LNCaP clone FGC (cell line): ENCODE results near the gene MYEOV.

Experiments
- DNase-seq: peaks from one replicate; pipeline ENCODE4 v3.0.0-alpha.2; 2011; ENCODE audit warnings: low read depth
- H3K4me3 ChIP-seq: 2 replicates; pipeline ENCODE4 v1.5.1; 2011; ENCODE audit warnings: mild to moderate bottlenecking, low read depth, low read length, control low read depth
- TF ChIP-seq, protein P1 (sequence below): IDR thresholded peaks from 2 replicates; pipeline ENCODE4 v1.5.1; 2012; ENCODE audit warnings: mild to moderate bottlenecking; ENCODE audit not compliant: control insufficient read depth, insufficient read depth; ENCODE audit errors: extremely low read depth

Gene MYEOV

DNA sequence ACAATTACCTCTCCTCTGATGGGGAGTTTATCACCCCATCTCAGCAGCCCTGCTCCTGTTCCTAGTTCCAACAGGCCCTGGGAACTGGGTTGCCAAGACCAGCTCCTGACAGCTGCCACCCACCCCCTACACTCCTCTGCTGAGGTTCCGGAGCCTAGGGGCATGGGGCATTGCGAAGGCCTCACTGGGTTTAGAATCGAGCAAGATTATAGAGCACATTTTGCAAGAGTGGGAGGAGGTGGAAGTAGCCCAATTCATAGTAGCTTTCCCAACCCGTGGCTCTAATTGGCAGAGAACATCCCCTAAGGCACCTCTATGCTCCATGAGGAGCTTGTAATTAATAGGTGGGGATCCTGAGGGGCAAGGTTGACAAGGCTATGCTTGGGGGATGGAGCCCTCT lies 23.0 kb downstream of the MYEOV start:
- TF ChIP-seq, protein P1, sequence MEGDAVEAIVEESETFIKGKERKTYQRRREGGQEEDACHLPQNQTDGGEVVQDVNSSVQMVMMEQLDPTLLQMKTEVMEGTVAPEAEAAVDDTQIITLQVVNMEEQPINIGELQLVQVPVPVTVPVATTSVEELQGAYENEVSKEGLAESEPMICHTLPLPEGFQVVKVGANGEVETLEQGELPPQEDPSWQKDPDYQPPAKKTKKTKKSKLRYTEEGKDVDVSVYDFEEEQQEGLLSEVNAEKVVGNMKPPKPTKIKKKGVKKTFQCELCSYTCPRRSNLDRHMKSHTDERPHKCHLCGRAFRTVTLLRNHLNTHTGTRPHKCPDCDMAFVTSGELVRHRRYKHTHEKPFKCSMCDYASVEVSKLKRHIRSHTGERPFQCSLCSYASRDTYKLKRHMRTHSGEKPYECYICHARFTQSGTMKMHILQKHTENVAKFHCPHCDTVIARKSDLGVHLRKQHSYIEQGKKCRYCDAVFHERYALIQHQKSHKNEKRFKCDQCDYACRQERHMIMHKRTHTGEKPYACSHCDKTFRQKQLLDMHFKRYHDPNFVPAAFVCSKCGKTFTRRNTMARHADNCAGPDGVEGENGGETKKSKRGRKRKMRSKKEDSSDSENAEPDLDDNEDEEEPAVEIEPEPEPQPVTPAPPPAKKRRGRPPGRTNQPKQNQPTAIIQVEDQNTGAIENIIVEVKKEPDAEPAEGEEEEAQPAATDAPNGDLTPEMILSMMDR = no peak
- DNase-seq = no peak
- no peak overlapping the region for H3K4me3 ChIP-seq

DNA sequence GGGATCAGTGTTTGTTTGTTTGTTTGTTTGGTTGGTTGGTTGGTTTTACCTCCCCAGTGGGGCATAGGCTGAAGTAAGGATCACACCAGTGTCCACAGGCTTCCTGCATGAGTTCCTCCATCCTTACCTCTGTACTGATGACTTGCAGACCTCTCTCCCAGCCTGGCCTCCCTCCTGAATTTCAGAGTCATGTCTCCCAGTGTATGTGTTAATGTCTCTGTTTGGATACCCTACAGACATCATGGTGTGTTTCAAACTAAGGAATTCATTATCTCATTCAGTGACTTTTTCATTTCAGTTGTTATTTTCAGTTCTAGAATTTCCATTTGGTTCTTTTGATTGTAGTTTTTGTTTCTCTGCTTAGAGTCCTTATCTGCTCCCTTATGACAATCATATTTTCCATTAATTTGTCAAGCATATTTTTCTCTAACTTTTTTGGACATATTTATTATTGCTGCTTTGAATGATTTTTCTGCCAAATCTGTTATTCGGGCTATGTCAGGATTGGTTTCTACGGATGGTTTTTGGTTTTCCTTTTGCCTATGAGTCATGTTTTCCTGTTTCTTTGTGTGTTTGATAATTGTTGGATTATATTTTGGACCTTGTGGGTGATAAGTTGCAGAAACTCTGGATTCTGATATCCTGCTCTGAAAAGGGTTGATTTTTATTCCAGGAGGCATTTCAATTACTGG lies 23.6 kb downstream of the MYEOV start:
- H3K4me3 ChIP-seq = no peak overlapping the region
- TF ChIP-seq, protein P1 = no peak
- DNase-seq = no peak

DNA sequence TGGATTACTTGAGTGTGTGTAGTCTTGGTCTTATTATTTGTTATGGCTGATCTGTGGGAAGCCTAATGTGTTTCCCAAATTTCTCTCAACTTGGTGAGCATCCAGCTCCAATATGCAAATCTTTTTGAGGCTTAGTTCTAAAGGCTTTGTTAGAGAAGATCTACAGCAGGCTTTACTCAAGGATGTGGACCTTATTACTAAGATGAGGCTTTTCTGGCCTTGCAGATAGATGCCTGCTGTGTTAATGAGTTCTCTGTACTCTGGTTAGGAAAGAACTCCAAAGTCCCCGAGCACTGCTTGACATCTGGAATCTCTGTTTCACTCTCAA lies 24.1 kb downstream of the MYEOV start:
- DNase-seq = no peak
- TF ChIP-seq, protein P1 = no peak
- H3K4me3 ChIP-seq = no peak overlapping the region

DNA sequence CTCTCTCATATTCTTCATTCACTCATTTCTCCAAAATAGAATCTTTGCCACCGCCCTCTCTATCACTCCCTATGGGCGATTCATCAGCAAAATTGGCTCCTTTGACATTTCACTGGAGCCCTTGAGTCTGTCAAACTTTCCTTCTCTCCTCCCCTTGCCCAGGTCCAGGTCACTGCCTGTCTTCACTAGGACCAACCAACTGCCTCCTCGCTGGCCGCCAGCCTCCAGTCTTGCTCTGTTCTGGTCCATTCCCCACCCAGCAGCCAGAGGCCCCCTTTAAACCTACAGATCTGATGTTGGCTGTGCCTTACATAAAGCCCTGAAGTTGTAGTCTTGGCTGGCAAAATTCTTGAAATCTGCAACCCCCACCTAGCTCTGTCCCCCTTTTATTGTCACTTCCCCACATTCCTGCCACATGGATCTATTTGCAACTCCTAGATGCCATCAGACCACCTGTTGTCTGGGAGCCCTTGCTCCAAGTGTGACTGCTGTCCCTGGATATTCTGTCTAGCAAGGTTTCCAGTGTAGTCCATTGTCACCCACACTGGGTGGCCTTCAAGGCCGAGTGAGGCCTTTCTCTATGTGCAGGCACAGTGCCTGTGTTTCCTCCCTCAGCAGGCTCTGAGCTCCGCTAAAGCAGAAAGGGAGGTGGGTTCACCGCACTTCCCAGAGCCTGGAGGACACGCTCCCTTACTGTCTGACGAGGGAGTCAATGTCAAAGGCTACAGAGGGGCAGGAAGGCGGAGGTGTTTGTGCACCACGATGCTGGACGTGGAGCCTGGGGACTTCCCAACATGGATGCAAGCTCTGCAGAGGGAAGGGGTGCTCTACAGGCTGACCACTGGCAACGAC lies 25.5 kb downstream of the MYEOV start:
- TF ChIP-seq, protein P1 = no peak
- no peak overlapping the region for H3K4me3 ChIP-seq
- DNase-seq = no peak

DNA sequence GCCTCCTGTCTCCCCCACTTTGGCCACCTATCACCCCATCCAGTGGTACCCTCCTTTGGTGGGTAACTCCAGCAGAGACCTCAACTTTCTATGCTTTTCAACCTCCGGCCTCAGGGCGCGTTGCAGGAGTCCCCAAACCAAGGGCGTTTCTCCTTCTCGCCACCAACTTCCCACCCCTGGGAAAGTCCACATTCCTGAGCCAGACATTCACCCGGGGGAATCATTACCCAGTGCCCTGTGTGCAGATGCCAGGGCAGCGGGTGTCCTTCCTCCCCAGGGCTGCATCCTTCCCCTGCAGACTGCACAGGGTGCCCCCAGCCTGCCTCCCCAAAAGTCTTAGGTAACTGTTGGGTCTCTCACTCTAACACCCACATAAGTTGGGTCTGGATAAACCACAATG lies 26.4 kb downstream of the MYEOV start:
- DNase-seq = no peak
- TF ChIP-seq, protein P1 = no peak
- no peak overlapping the region for H3K4me3 ChIP-seq

DNA sequence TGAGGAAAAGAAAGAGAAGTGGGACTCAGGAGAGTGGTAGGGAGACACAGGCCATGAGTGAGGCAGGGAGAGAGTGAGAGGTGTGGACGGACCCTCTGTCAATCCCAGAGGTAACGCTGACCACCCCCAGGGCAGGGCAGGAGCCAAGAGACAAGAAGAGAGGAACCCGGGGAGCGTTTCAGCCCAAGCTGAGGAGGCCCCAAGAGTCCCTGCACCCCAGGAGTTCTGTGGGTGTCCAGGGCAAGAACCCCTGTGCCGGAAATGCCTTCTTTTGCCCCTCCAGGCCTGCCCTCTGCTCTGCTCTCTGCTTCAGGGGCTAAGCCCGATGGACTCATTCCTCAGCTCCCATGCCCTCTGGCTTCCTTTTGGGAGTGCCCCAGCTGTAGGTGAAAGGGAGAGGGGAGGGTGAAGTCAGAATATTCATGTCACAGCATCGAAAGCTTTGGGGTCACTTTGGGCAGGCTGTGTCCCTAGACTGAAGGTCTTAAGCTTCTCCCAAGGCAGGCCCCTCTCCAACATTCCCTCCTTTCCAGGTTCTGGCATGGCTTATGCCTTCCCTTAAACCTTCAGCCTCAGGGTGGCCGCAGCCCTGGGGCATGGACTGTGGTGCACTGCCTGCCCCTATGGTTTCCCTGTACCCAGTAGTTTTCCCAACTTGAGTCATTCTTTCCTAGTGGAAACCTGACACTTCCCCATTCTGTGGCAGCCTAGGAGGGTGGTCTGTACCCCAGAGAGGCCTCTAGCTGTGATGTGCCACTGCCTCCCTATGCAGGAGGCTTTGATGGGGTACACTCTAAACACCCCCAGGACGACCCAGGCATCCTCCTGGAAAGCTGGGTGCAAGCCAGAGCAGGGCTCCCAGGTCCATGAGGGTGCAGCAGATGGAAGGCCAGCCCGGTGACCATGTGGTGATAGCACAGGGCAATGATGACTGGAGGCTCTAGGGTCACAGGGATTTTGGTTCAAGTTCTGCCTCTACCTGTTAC lies 27.1 kb downstream of the MYEOV start:
- no peak for DNase-seq
- no peak overlapping the region for H3K4me3 ChIP-seq
- TF ChIP-seq, protein P1 = no peak
